HG03103 (cell line): ENCODE measurements around the gene GPR151.
"Not testable (repeated sequence)": the region's sequence is repeated elsewhere in the genome, so short reads cannot be mapped to it uniquely, and the experiment has no call there.

Experiments
- ATAC-seq: cut with Tn5 transposase; IDR thresholded peaks from one replicate; pipeline ENCODE4 v1.9.1; 2021; ENCODE audit warnings: low read depth; ENCODE audit not compliant: unreplicated experiment

The GPR151 gene

GRCh38 chr5:146516151-146516475, at the start of gene GPR151:
Gene GPR151 (minus strand): TSS chr5:146516190. CDS start chr5:146516113, 77 bp downstream.
- no peak for ATAC-seq

GRCh38 chr5:146564007-146564762, 48.2 kb upstream of the GPR151 start:
- no peak for ATAC-seq

GRCh38 chr5:146562461-146562860, 46.5 kb upstream of the GPR151 start:
- no peak for ATAC-seq

- ATAC-seq: no peak
Observed at GRCh38 chr5:146561711-146562110, 45.7 kb upstream of the GPR151 start.

GRCh38 chr5:146560205-146560812, 44.3 kb upstream of the GPR151 start:
- no peak for ATAC-seq

GRCh38 chr5:146556884-146557283, 40.9 kb upstream of the GPR151 start:
- not testable (repeated sequence) for ATAC-seq

- no peak for ATAC-seq
Observed at GRCh38 chr5:146553446-146553845, 37.5 kb upstream of the GPR151 start.

GRCh38 chr5:146549615-146550014, 33.6 kb upstream of the GPR151 start:
- ATAC-seq: no peak

GRCh38 chr5:146548781-146549449, 32.9 kb upstream of the GPR151 start:
- ATAC-seq: no peak

- ATAC-seq: no peak
Observed at GRCh38 chr5:146544232-146544631, 28.2 kb upstream of the GPR151 start.

- ATAC-seq: peak; percentile 99
Observed at GRCh38 chr5:146541958-146542849, 26.2 kb upstream of the GPR151 start.

- no peak for ATAC-seq
Observed at GRCh38 chr5:146540414-146540813, 24.4 kb upstream of the GPR151 start.

GRCh38 chr5:146539973-146540372, 24.0 kb upstream of the GPR151 start:
- ATAC-seq: no peak

GRCh38 chr5:146538432-146538831, 22.4 kb upstream of the GPR151 start:
- no peak for ATAC-seq

GRCh38 chr5:146533882-146534281, 17.9 kb upstream of the GPR151 start:
- ATAC-seq: no peak

- peak; percentile 96 for ATAC-seq
Observed at GRCh38 chr5:146533260-146533857, 17.4 kb upstream of the GPR151 start.

- ATAC-seq: no peak
Observed at GRCh38 chr5:146529984-146530383, 14.0 kb upstream of the GPR151 start.

GRCh38 chr5:146528236-146528635, 12.2 kb upstream of the GPR151 start:
- ATAC-seq: no peak

- ATAC-seq: no peak
Observed at GRCh38 chr5:146527785-146528184, 11.8 kb upstream of the GPR151 start.

GRCh38 chr5:146523698-146524097, 7.7 kb upstream of the GPR151 start:
- ATAC-seq: no peak
